ENCODE results near the gene ULK4.
A peak's percentile ranks its signal among the peaks of the same experiment; 100 is the strongest.
"Not testable (repeated sequence)": the region's sequence is repeated elsewhere in the genome, so short reads cannot be mapped to it uniquely, and the experiment has no call there.

The ULK4 gene

DNA sequence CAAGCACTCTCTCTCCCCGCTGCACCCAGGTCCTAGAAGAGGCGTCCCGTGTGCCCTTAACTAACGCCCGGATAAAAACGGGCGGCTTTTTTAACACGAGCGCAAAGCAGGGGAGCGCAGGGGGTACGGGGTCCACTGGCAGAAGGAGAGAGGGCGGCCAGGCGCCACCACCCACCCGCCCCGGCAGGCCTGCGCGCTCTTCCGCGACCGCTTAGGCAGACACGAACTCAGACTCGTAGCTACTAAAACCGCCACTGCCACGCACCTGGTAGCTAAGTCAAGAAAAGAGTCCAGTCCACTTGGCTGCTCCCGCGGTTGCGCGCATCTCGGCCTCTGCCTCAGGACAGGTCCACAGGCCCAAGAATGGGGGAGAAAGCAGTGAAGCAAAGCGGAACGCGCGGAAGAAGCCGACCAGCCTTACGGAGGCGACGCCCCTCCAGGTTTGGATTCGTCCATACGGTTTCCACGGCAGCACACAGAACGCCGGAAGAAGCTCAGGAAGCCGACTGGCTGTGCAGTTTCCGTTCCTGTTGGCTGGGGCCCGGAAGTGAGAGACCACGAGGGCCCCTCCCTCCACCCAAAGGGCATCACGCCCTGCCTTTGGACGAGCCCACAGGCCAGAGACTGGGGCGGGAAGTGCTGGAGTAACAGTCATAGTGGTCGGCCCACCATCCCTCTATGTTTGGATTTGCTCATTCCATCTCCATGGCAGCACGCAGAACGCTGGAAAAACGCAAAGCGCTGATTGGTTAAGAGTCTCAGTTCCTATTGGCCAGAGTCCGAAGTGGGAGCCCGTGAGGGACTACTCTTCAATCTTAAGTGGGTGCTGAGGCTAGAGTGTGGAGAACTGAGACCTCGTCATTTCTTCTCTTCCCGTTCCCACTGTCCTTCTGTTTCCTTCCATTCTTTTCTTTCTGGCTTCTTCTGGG lies at the start of gene ULK4:
Gene ULK4, minus strand, starts transcription at position 353 of the 929 bp plus-strand sequence. CDS start 7,344 bp downstream, outside the sequence.
- FAIRE-seq, result peak; percentile 98

DNA sequence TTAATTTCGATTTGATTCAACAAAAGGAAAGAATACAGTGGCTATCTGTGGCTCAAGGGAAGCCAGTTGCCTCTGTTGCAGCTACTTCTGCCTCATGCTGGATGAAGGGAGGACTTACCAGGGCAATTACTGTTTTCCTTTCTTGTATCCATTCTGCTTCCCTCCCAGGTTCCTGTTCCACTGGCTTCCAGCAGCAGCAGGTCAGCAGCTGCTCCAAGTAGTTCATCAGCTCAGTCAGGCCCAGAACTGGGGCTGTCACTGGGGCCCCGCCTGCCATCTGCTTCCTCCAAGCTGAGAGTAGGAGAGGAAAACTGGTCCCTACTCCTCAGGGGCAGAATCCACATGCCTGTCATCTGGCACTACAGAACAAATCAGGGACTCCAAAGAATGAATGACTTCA lies 48.6 kb upstream of the ULK4 start:
- no peak for FAIRE-seq

DNA sequence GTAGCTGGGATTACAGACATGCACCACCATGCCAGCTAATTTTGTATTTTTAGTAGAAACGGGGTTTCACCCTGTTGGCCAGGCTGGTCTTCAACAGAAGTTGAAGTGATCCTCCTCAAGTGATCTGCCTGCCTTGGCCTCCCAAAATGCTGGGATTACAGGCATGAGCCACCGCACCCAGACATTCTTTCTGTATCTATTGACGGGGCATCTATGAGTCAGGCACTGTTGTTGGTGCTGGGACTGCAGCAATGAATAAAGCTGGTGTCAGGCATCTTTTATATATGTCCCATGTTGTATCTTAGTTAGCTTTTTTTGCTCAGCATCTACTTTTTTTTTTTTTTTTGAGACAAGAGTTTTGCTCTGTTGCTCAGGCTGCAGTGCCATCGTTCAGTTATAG lies 47.6 kb upstream of the ULK4 start:
- FAIRE-seq, result no peak

DNA sequence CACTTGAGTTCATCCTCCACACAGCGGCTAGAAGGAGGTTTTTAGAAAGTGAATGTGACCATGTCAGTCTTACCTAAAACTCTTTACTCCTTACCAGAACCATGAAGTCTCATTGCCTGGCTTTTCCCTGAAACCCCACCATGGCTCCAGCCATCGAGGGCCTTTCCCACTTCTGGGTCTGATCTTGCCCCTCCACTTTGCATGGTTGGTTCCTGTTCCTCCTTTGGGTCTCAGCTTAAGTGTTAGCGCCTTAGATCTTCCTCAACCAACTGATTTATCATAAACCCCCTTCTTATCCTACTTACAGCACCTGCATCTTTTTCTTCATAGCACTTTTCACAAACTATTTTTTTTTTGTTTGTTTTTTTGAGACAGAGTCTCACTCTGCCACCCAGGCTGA lies 45.9 kb upstream of the ULK4 start:
- FAIRE-seq, result no peak

DNA sequence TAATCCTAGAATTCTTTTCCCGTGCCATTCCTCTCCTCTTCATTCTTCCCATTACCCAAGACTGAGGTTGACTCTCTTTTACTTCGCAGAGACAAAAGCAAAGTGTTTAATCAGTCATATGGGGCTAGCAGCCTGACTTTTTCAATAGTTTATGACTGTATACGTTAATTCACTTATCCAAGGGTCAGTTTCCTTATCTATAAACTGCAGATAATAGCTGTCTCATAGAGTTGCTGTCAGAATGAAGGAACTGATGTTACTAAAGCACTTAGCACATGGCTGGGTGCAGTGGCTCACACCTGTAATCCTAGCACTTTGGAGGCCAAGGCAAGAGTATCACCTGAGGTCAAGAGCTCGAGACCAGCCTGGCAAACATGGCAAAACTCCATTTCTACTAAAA lies 43.5 kb upstream of the ULK4 start:
- FAIRE-seq, result no peak

DNA sequence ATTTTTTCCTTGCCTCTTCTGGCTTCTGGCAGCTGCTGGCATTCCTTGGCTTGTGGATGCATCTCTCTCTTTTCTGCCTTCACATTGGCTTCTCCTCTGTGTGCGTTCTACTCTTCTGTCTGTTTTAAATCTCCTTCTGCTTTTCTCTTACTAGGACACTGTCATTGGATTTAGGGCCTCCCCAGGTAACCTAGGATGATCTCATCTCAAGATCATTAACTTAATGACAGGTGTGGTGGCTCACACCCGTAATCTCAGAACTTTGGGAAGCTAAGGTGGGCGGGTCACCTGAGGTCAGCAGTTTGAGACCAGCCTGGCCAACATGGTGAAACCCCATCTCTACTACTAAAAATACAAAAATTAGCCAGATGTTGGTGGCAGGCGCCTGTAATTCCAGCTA lies 40.9 kb upstream of the ULK4 start:
- FAIRE-seq, result no peak

DNA sequence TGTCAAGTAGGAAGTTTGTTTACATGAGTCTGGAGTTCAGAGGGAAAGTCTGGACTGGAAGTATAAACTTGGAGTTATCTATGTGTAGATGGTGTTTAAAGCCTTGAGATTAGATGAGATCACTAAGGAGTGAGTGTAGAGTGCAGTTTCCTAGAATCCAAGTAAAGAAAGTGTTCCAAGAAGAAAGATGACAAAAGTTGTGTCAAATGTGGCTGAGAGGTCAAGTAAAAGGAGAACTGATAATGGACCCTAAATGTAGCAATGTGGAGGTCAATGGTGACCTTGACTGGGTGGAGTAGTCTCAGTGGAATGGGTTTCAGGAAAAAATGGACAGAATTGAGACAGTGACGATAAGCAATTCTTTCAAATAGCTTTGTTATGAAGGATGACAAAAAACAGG lies 39.9 kb upstream of the ULK4 start:
- FAIRE-seq, result no peak

DNA sequence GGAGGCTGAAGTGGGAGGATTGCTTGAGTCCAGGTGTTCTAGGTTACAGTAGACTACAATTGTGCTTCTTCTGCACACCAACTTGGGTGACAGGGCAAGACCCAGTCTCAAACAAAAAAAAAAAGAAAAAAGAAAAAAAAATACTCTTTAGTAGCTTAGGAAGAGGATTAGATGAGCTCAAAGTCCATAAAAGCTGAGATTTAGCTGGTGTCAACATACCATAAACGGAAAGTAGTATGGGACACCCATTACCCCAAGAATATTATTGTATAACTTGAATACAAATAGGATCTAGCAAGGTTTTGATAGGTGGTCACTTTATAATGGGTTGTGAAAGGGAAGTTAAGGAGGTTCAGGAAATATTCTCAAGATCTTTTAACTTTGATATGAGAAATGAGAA lies 38.0 kb upstream of the ULK4 start:
- FAIRE-seq, result no peak

DNA sequence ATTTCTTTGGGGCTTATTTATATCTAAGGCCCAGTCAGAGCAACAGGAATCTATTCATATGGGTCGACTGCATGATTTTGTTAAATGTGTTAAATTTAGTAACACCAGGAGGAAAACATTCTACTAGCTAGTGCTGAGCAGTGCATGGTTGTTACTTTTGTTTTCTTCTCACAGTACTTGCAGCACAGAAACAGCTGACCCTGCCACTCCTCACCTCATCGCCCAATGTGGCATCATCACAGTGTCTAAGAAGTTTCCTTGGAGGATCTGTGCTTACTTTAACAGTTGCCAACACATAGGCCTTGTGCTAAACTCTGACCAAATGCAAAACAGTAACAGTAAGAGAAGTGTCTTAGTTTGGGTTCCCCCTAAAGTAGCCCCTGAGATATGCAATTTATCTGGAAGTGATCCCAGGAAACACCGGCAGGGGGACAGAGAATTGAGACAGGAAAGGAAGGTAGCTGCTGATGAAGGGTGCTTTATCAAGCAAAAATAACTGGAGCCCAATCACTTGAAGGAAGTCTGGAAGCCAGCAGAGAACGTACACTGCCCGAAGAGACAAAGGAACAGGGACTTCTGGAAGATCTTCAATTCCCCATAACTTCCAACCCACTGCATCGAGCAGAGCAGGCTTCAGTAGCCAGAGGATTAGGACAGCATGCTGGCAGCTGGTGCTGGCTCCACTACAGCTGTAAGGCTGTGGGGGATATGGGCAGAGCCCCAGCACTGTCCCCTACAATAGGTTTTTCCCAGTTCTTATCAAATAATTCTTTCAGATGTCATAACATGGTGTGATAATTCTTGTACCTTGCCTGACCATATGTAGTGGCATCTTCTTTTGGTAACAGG lies 36.0 kb upstream of the ULK4 start:
- no peak for FAIRE-seq

DNA sequence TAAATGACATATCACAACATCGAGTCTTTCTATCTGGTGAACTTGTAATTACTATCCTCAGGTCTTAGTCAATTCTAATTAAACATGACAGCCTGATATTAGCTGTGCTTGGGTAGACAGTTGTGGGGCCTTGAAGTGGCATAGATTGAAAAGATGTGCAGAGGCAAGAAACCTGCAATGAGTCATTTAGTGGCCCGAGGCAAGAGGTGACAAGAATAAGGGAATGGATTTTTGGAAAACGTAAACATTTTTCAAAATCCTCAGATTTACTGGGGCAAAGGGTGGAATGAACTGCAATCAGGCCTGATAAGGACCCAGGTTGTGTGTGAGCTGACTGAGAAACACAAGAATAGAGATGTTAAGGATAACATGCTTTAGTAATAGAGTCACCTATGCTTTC lies 29.5 kb upstream of the ULK4 start:
- FAIRE-seq, result no peak

DNA sequence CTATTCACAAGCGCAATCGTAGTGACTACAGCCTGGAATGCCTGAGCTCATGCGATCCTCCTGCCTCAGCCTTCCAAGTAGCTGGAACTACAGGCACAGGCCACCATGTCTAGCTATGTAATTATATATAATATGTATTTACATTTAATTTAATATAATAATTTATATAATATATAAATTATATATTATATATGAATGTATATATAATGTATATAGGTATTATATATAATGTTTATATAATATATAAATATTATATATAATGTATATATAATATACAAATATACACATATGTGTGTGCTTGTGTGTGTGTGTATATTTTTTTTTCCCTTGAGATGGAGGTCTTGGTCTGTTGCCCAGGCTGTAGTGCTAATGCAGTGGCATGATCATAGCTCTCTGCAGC lies 27.6 kb upstream of the ULK4 start:
- peak; percentile 83 for FAIRE-seq

DNA sequence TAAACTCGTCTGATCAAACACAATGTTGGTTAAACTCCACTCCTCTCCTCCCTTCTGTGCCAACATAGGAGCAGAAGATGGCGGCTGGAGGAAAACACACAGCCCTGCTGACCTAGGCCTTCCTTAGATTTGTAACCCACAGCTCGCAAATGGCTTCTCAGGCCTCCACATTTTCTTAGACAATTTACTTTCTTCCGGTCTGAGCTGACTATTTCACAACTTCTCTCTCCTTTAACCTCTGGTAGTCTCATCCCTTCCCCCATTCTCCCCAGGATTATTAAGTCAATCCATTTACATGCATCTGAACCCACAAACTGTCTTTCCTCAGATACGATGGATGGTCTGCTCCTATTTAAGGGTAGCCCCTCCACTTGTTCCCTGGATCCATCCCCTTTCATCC lies 25.7 kb upstream of the ULK4 start:
- FAIRE-seq, result no peak

DNA sequence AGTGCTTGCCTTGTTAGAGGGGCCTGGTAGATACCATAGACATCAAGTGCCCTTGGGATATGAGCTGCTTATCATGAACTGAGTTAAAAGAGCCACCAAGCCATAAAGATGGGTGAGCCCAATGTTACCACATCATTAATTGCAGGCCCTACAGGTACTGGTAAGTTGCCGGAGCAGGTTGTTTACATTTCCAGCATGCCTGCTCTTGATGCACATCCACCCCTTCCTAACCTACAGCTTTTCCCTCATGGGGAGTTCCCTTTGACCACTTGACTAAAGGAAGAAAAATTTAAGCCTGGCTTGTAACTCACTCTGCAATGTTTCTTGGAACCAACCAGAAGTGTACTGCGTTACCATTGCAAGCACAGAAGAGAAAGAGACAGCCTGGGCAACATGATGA lies 24.7 kb upstream of the ULK4 start:
- no peak for FAIRE-seq

DNA sequence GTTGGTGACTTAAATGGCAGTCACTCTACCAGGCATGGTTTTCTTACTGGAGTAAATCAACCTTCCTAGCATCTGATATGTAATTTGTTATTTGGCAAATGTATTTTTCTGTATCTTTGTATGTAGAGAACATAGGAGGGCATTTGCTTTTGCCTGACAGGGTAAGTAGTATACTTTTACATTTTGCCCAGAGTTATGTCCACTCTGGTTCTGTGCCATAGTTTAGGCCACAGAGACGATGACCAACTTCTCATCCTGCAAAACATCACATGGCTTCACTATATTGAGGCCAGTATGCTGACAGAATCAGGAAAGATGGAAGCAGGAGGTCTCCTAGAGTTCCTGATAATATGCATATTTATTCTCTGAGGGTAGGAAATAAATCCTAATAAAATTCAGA lies 23.1 kb upstream of the ULK4 start:
- FAIRE-seq, result no peak

DNA sequence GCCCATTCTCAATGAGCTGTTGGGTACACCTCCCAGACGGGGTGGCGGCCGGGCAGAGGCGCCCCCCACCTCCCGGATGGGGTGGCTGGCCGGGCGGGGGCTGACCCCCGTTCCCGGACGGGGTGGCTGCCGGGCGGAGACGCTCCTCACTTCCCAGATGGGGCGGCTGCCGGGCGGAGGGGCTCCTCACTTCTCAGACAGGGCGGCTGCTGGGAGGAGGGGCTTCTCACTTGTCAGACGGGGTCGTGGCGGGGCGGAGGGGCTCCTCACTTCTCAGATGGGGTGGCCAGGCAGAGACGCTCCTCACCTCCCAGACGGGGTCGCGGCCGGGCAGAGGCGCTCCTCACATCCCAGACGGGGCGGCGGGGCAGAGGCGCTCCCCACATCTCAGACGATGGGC lies 21.2 kb upstream of the ULK4 start:
- FAIRE-seq, result not testable (repeated sequence)

DNA sequence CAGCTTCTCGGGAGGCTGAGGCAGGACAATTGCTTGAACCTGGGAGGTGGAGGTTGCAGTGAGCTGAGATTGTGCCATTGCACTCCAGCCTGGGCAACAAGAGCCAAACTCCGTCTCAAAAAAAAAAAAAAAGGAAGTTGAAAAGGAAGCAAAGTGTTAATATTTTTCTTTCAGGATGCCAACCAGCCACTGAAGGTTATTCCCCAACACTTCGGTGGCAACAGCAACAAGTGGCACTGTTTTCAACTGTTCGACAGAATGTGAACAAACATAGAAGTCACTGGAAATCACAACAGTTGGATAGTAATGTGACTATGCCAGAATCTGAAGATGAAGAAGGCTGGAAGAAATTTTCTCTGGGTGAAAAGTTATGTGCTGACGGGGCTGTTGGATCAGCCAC lies 15.5 kb upstream of the ULK4 start:
- FAIRE-seq, result not testable (repeated sequence)

DNA sequence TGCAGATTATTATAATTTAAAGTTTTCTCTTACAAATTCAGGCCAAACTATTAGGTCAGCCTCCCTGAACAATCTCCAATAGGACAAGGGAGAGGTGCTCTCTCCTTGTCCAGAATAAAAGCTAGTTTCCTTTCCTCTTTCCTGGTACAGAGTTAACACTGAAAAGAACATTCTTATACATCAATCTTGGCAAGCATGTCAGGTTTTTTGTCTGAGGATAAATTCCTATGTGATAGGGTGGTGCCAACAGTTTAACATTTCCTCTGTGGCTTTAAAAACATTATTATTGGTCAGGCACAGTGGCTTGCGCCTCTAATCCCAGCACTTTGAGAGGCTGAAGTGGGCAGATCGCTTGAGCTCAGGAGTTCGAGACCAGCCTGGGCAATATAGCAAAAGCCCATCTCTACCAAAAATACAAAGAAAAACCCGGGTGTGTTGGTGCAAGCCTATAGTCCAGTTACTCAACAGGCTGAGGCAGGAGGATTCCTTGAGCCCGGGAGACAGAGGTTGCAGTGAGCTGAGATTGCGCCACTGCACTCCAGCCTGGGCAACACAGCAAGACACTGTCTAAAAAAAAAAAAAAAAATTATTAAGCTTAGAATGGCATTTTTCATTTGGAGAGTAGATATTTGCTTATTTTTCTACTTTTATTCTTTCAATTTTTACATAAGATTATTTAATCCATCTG lies 13.7 kb upstream of the ULK4 start:
- no peak for FAIRE-seq

DNA sequence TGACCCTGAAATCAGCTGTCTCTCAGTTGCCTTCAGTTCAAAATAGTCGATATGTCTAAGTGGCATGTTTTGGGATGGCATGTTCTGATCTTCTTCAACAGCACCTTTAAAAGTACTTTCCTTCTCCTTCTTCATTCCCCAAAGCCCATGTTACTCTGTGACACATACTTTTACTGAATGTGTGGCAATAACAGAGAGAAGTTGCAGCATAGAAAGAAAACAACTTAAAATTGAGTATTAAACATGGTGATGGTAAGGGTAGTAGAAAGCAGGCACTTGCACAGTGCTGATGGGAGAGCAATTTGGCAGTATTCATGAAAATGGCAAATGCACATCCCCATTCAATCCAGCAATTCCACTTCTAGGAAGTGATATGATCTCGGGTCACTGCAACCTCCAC lies 12.3 kb upstream of the ULK4 start:
- no peak for FAIRE-seq

DNA sequence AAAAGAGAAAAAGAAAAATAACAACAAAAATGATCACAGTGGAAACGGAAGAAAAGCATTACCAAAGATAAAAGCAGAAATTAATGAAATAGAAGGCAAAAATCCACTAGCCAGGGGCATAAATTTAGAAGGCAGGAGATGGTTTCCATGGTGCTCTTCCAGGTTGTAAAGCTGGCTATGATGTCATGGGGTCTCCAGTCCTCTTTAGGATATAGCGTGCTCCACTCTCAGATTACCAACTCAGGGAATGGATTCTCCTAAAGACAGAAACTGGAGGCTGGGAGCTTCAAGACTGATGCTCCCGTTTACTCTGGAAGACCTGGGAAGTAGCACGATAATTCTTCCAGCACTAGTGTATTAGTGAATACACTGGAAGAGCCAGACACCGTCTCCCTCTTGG lies 10.9 kb upstream of the ULK4 start:
- FAIRE-seq, result no peak

DNA sequence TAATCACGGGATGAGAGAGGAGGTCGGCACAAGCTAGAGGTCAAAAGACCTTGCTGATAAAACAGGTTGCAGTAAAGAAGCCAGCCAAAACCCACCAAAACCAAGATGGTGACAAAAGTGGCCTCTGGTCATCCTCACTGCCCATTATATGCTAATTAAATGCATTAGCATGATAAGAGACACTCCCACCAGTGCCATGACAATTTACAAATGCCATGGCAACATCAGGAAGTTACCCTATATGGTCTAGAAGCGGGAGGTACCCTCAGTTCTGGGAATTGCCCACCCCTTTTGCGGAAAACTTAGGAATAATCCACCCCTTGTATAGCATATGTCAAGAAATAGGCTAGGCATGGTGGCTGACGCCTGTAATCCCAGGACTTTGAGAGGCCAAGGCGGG lies 4.3 kb upstream of the ULK4 start:
- no peak for FAIRE-seq

DNA sequence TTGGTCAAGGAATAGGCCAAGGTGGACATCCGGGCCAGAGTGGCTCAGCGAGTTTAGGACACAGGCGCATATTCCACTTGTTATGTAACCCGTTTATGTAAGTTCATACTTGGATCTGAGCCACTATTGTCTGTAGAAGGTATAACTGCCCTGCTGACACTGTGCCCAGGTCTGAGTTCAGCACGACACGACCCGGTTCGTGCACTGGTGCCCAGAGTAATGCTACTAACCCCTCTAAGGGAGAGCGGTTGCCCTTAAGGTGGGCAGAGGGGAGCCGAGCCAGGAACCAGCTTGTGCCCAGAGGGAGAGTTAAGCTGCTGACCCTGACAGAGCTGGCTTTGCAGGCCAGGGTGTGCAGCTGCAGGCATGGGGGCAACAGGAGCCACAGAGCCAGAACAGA lies 1.9 kb upstream of the ULK4 start:
- FAIRE-seq, result no peak

DNA sequence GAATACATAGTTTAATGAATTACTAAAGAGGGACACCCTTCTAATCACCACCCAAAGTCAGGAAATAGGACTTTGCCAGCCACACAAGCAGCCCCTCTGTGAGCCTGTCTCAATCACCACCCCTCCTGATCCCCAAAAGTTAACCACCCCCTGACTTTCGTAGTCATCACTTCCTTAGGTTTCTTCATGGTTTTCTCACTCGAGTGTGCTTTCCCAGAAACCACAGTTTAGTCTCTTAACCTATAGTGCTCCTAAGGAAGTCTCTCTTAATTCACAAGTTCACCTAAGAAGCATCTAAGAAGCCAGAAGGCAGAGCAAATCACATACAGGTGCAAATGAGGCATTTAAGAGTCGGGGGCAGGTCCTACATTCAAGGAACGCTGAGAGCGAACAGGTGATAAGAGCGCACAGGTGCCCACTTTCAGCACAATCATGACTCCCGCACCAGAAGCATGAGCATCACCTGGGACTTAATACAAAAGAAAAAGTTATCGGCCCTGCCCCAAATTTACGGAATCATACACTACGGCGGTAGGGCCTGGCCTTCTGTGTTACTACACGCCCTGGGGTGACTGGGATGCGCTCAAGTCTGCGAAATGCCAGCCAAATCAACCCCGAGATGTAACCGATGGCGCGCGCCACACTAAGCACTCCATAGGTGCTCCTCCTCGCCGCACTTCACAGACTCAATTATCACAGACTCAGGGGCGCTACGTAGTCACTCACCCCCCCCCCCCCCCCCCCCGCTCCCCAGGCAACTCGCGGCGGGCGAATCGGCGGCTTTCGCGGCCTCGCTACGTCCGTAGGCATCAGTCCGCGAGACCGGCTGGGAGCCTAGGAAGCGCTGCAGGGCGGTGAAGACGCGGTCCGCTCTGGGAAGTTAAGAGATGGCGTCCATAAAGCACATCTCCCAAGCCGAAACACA lies 815 bp downstream of the ULK4 start:
- FAIRE-seq, result no peak
